ENCODE measurements around the gene DMRTC1B. TPM values are rescaled to one million over a fixed set of nuclear protein-coding genes. Genes with fewer than 3 reads are reported as not detected.
"Not testable (repeated sequence)": the region's sequence is repeated elsewhere in the genome, so short reads cannot be mapped to it uniquely, and the experiment has no call there.

Gene DMRTC1B
- total RNA-seq, 2 experiments from 2014 or later: not detected

DNA sequence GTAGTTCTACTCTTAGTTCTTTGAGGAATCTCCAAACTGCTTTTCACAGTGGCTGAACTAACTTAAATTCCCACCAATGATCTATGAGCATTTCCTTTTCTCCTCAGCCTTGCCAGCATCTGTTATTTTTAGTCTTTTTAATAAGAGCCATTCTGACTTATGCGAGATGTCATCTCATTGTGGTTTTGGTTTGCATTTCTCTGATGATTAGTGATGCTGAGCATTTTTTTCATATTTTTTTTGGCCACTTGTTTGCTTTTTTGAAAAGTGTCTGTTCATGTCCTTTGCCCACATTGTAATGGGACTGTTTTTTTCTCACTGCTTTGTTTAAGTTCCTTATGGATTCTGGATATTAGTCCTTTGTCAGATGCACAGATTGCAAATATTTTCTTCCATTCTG is 41.1 kb upstream of the DMRTC1B start:
- POLR2A ChIA-PET: no interaction called here
- Histone ChIP-seq H3K4me1 (ENCODE audit: insufficient read depth, low read length, poor library complexity, severe bottlenecking) (no peaks in the 10 kb centered on the region), H3K79me2 (ENCODE audit: insufficient read depth, low read depth, low read length) (no peaks in the 10 kb centered on the region), H3K4me2 (ENCODE audit: low read length) (no peak overlapping the region), H3K4me3 (ENCODE audit: low read depth, low read length, poor library complexity, severe bottlenecking) (no peak overlapping the region), H3K9me3 (ENCODE audit: low read length) (no peaks in the 10 kb centered on the region), H4K20me1 (ENCODE audit: insufficient read depth, low read length) (no peaks in the 10 kb centered on the region), H2AFZ (ENCODE audit: low read length) (no peak overlapping the region), H3K9me2 (ENCODE audit: insufficient read depth, low read length) (no peaks in the 10 kb centered on the region), H3K27ac (ENCODE audit: low read depth, low read length, poor library complexity, severe bottlenecking) (no peak overlapping the region), H3K36me3 (ENCODE audit: insufficient read depth, low read length) (no peaks in the 10 kb centered on the region)
- intact Hi-C loops (cut with micrococcal nuclease; ENCODE audit: unreplicated experiment): no loop called here
- no peak for DNase-seq (ENCODE audit: low spot score)
- TF ChIP-seq EZH2phosphoT487 (IDR thresholded peaks at IDR 0.05; ENCODE audit: borderline replicate concordance, low read depth, low read length): no peak
- TF ChIP-seq, protein P1, sequence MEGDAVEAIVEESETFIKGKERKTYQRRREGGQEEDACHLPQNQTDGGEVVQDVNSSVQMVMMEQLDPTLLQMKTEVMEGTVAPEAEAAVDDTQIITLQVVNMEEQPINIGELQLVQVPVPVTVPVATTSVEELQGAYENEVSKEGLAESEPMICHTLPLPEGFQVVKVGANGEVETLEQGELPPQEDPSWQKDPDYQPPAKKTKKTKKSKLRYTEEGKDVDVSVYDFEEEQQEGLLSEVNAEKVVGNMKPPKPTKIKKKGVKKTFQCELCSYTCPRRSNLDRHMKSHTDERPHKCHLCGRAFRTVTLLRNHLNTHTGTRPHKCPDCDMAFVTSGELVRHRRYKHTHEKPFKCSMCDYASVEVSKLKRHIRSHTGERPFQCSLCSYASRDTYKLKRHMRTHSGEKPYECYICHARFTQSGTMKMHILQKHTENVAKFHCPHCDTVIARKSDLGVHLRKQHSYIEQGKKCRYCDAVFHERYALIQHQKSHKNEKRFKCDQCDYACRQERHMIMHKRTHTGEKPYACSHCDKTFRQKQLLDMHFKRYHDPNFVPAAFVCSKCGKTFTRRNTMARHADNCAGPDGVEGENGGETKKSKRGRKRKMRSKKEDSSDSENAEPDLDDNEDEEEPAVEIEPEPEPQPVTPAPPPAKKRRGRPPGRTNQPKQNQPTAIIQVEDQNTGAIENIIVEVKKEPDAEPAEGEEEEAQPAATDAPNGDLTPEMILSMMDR (conservative IDR thresholded peaks at IDR 0.05; ENCODE audit: low read length): no peak
- CTCF ChIA-PET (ENCODE audit: unreplicated experiment): no interaction called here
- no TSS peak for BruUV-seq (replicated peaks)

GRCh38 chrX:72745546-72745945 is 31.1 kb upstream of the DMRTC1B start:
- H3K36me3 ChIP-seq (ENCODE audit: insufficient read depth, low read length); DNase-seq (ENCODE audit: low spot score); H3K4me2 ChIP-seq (ENCODE audit: low read length); H3K9me3 ChIP-seq (ENCODE audit: low read length); H3K27ac ChIP-seq (ENCODE audit: low read depth, low read length, poor library complexity, severe bottlenecking); intact Hi-C loops (cut with micrococcal nuclease; ENCODE audit: unreplicated experiment); H3K4me3 ChIP-seq (ENCODE audit: low read depth, low read length, poor library complexity, severe bottlenecking); BruUV-seq (replicated peaks); CTCF ChIA-PET (ENCODE audit: unreplicated experiment); H4K20me1 ChIP-seq (ENCODE audit: insufficient read depth, low read length); H3K79me2 ChIP-seq (ENCODE audit: insufficient read depth, low read depth, low read length); H2AFZ ChIP-seq (ENCODE audit: low read length); H3K9me2 ChIP-seq (ENCODE audit: insufficient read depth, low read length); POLR2A ChIA-PET; H3K4me1 ChIP-seq (ENCODE audit: insufficient read depth, low read length, poor library complexity, severe bottlenecking): not testable (repeated sequence)

DNA sequence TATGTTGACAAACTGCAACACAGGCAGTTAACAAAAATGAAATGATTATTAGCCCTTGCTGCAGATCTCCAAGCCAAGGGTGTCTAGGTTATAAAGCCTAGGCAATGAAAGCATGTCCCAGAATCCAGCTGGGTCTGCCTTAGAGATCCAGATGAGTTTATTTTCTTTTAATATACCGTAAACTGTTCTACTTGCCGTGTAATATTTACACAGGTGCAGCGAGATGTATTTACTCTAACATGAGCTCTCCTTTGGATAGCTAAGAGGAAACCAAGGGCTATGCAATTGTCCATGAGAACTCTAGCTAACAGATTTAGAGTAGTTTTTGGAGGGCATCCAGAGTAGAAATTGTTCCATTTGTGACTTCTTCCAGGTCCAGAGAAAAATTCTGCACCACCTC is 28.1 kb upstream of the DMRTC1B start:
- H3K4me2 ChIP-seq (ENCODE audit: low read length); intact Hi-C loops (cut with micrococcal nuclease; ENCODE audit: unreplicated experiment); H3K9me3 ChIP-seq (ENCODE audit: low read length); BruUV-seq (replicated peaks); H4K20me1 ChIP-seq (ENCODE audit: insufficient read depth, low read length); H3K4me1 ChIP-seq (ENCODE audit: insufficient read depth, low read length, poor library complexity, severe bottlenecking); H3K9me2 ChIP-seq (ENCODE audit: insufficient read depth, low read length); H3K79me2 ChIP-seq (ENCODE audit: insufficient read depth, low read depth, low read length); H2AFZ ChIP-seq (ENCODE audit: low read length); DNase-seq (ENCODE audit: low spot score); POLR2A ChIA-PET; H3K4me3 ChIP-seq (ENCODE audit: low read depth, low read length, poor library complexity, severe bottlenecking); H3K27ac ChIP-seq (ENCODE audit: low read depth, low read length, poor library complexity, severe bottlenecking); CTCF ChIA-PET (ENCODE audit: unreplicated experiment); H3K36me3 ChIP-seq (ENCODE audit: insufficient read depth, low read length): not testable (repeated sequence)

GRCh38 chrX:72760454-72760853 is 16.2 kb upstream of the DMRTC1B start:
- CTCF ChIA-PET (ENCODE audit: unreplicated experiment): not testable (repeated sequence)

GRCh38 chrX:72777467-72777790 is 739 bp downstream of the DMRTC1B start:
- H3K4me3 ChIP-seq (ENCODE audit: low read depth, low read length, poor library complexity, severe bottlenecking); H3K27ac ChIP-seq (ENCODE audit: low read depth, low read length, poor library complexity, severe bottlenecking); H3K4me2 ChIP-seq (ENCODE audit: low read length); DNase-seq (ENCODE audit: low spot score); H4K20me1 ChIP-seq (ENCODE audit: insufficient read depth, low read length); H3K9me2 ChIP-seq (ENCODE audit: insufficient read depth, low read length); H3K79me2 ChIP-seq (ENCODE audit: insufficient read depth, low read depth, low read length); H3K9me3 ChIP-seq (ENCODE audit: low read length); H3K4me1 ChIP-seq (ENCODE audit: insufficient read depth, low read length, poor library complexity, severe bottlenecking); H2AFZ ChIP-seq (ENCODE audit: low read length); BruUV-seq (replicated peaks); intact Hi-C loops (cut with micrococcal nuclease; ENCODE audit: unreplicated experiment); POLR2A ChIA-PET; CTCF ChIA-PET (ENCODE audit: unreplicated experiment); H3K36me3 ChIP-seq (ENCODE audit: insufficient read depth, low read length): not testable (repeated sequence)

More at GRCh38 chrX:72760454-72760853, 16.2 kb upstream of the DMRTC1B start:
- H3K27ac ChIP-seq (ENCODE audit: low read depth, low read length, poor library complexity, severe bottlenecking); H3K36me3 ChIP-seq (ENCODE audit: insufficient read depth, low read length); H3K4me3 ChIP-seq (ENCODE audit: low read depth, low read length, poor library complexity, severe bottlenecking); BruUV-seq (replicated peaks); POLR2A ChIA-PET; H3K4me2 ChIP-seq (ENCODE audit: low read length); H3K9me2 ChIP-seq (ENCODE audit: insufficient read depth, low read length); H4K20me1 ChIP-seq (ENCODE audit: insufficient read depth, low read length); H3K79me2 ChIP-seq (ENCODE audit: insufficient read depth, low read depth, low read length); DNase-seq (ENCODE audit: low spot score); H2AFZ ChIP-seq (ENCODE audit: low read length); H3K4me1 ChIP-seq (ENCODE audit: insufficient read depth, low read length, poor library complexity, severe bottlenecking); H3K9me3 ChIP-seq (ENCODE audit: low read length); intact Hi-C loops (cut with micrococcal nuclease; ENCODE audit: unreplicated experiment): not testable (repeated sequence)

DNA sequence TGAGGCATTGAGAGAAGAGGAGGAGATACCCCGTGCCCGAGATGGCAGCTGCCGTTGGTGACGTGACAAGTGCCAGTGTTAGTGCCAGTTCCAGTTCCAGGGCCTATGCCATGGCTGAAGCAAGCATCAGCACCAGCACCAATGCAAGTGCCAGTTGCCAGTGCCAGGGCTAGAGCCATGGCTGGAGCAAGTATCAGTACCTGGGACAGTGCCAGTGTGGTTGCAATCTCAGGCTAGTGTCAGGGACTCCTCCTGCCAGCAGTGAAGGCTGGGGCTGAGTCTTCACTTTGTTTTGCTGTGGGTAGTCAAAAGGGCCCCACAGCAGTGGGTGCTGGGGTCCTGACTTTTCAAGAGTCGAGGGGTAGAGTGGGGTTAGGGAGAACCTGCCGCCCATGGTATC is 1.5 kb downstream of the DMRTC1B start:
- H3K9me2 ChIP-seq (ENCODE audit: insufficient read depth, low read length); H3K4me3 ChIP-seq (ENCODE audit: low read depth, low read length, poor library complexity, severe bottlenecking); DNase-seq (ENCODE audit: low spot score); H2AFZ ChIP-seq (ENCODE audit: low read length); H4K20me1 ChIP-seq (ENCODE audit: insufficient read depth, low read length); CTCF ChIA-PET (ENCODE audit: unreplicated experiment); BruUV-seq (replicated peaks); H3K27ac ChIP-seq (ENCODE audit: low read depth, low read length, poor library complexity, severe bottlenecking); H3K4me1 ChIP-seq (ENCODE audit: insufficient read depth, low read length, poor library complexity, severe bottlenecking); intact Hi-C loops (cut with micrococcal nuclease; ENCODE audit: unreplicated experiment); H3K4me2 ChIP-seq (ENCODE audit: low read length); H3K79me2 ChIP-seq (ENCODE audit: insufficient read depth, low read depth, low read length); POLR2A ChIA-PET; H3K9me3 ChIP-seq (ENCODE audit: low read length); H3K36me3 ChIP-seq (ENCODE audit: insufficient read depth, low read length): not testable (repeated sequence)

Data from OCI-LY7 (cell line).